Osteoblast (primary cell): ENCODE data around the gene NFKB1. TPM values are rescaled to one million over a fixed set of nuclear protein-coding genes. Genes with fewer than 3 reads are reported as not detected.
A peak's percentile ranks its signal among the peaks of the same experiment; 100 is the strongest.
"Not testable (repeated sequence)": the region's sequence is repeated elsewhere in the genome, so short reads cannot be mapped to it uniquely, and the experiment has no call there.

ENCODE experiments used
- DNase-seq: peaks from one replicate; pipeline ENCODE4 v3.0.0; 2011; ENCODE audit warnings: low spot score, mixed read lengths; ENCODE audit not compliant: insufficient read length; ENCODE audit errors: missing footprints
- H2AFZ ChIP-seq: 2 replicates; pipeline ENCODE4 v1.6.0; 2011; ENCODE audit warnings: mild to moderate bottlenecking, low read length
- H3K27ac ChIP-seq: 2 replicates; pipeline ENCODE4 v1.5.1; 2011; ENCODE audit warnings: mild to moderate bottlenecking, low read depth, low read length, moderate library complexity
- H3K27me3 ChIP-seq: 2 replicates; pipeline ENCODE4 v1.6.0; 2012; ENCODE audit warnings: mild to moderate bottlenecking, control low read depth, inconsistent platforms, low read length, moderate library complexity; ENCODE audit not compliant: insufficient read depth
- H3K36me3 ChIP-seq: 2 replicates; pipeline ENCODE4 v1.5.1; 2011; ENCODE audit warnings: mild to moderate bottlenecking, low read length, control low read depth, moderate library complexity; ENCODE audit not compliant: insufficient read depth
- H3K4me1 ChIP-seq: 2 replicates; pipeline ENCODE4 v1.5.1; 2011; ENCODE audit warnings: mild to moderate bottlenecking, low read length, control low read depth, moderate library complexity; ENCODE audit not compliant: insufficient read depth
- H3K4me2 ChIP-seq: 2 replicates; pipeline ENCODE4 v1.6.0; 2011; ENCODE audit warnings: mild to moderate bottlenecking, low read length; ENCODE audit not compliant: insufficient read depth
- H3K4me3 ChIP-seq: fragments of 200-600 bp; sonication (generic); 3 replicates; pipeline ENCODE4 v1.5.1; 2012; ENCODE audit warnings: mild to moderate bottlenecking, low read length, inconsistent platforms; ENCODE audit not compliant: insufficient read depth
- H3K79me2 ChIP-seq: 2 replicates; pipeline ENCODE4 v1.6.0; 2012; ENCODE audit warnings: mild to moderate bottlenecking, low read length, control low read depth, inconsistent platforms; ENCODE audit not compliant: insufficient read depth
- H3K9me3 ChIP-seq: 2 replicates; pipeline ENCODE4 v1.5.1; 2011; ENCODE audit warnings: low read depth, low read length, control low read depth
- H4K20me1 ChIP-seq: 2 replicates; pipeline ENCODE4 v1.6.0; 2012; ENCODE audit warnings: mild to moderate bottlenecking, low read length, control low read depth; ENCODE audit not compliant: insufficient read depth
- CTCF ChIP-seq: IDR thresholded peaks from 2 replicates; pipeline ENCODE4 v1.5.1; 2011; ENCODE audit warnings: mild to moderate bottlenecking, low read depth, low read length, moderate library complexity; ENCODE audit errors: extremely low read depth
- total RNA-seq: library from RNA; depleted of rRNA; stranded (reverse); fragments of >200 nt; gene quantifications from 2 replicates; pipeline ENCODE4 v1.2.3, GENCODE V29; 2012

The NFKB1 gene
- total RNA-seq, 1 donor = 27.1 TPM

- peaks cover 18% of the 10 kb centered on the region for H3K4me1 ChIP-seq
- no peaks in the 10 kb centered on the region for H3K27me3 ChIP-seq
- H4K20me1 ChIP-seq = peaks cover 7% of the 10 kb centered on the region
- no peak for DNase-seq
- H3K27ac ChIP-seq = no peak overlapping the region
- peaks cover 6% of the 10 kb centered on the region for H3K36me3 ChIP-seq
- no peak overlapping the region for H3K4me3 ChIP-seq
- no peak overlapping the region for H3K4me2 ChIP-seq
- no peak for TF ChIP-seq CTCF
- H3K79me2 ChIP-seq = peaks cover 2% of the 10 kb centered on the region
- no peaks in the 10 kb centered on the region for H3K9me3 ChIP-seq
- no peak overlapping the region for H2AFZ ChIP-seq
Observed at GRCh38 chr4:102569200-102569599, 68.0 kb downstream of the NFKB1 start.

- not testable (repeated sequence) for H3K79me2 ChIP-seq, H4K20me1 ChIP-seq, DNase-seq
Observed at GRCh38 chr4:102570211-102570610, 69.1 kb downstream of the NFKB1 start.

GRCh38 chr4:102572452-102572851 is 71.3 kb downstream of the NFKB1 start:
- Histone ChIP-seq H3K36me3 (peaks cover 5% of the 10 kb centered on the region), H3K4me1 (peaks cover 21% of the 10 kb centered on the region), H3K27me3 (no peaks in the 10 kb centered on the region), H3K4me2 (no peak overlapping the region), H3K9me3 (no peaks in the 10 kb centered on the region), H3K4me3 (no peak overlapping the region), H3K79me2 (no peaks in the 10 kb centered on the region), H4K20me1 (no peaks in the 10 kb centered on the region), H3K27ac (no peak overlapping the region), H2AFZ (no peak overlapping the region)
- TF ChIP-seq CTCF = no peak
- DNase-seq = no peak

More at GRCh38 chr4:102570211-102570610, 69.1 kb downstream of the NFKB1 start:
- not testable (repeated sequence) for H3K27me3 ChIP-seq, H3K4me3 ChIP-seq, H2AFZ ChIP-seq, H3K4me2 ChIP-seq, H3K27ac ChIP-seq, H3K36me3 ChIP-seq, H3K9me3 ChIP-seq
- H3K4me1 ChIP-seq = peaks cover 16% of the 10 kb centered on the region

- no peak for TF ChIP-seq CTCF
- H3K36me3 ChIP-seq = peaks cover 17% of the 10 kb centered on the region
- H3K4me3 ChIP-seq = no peak overlapping the region
- no peaks in the 10 kb centered on the region for H3K27me3 ChIP-seq
- peak; percentile 41 for DNase-seq
- no peaks in the 10 kb centered on the region for H4K20me1 ChIP-seq
- H3K9me3 ChIP-seq = no peaks in the 10 kb centered on the region
- H3K79me2 ChIP-seq = no peaks in the 10 kb centered on the region
- H3K4me1 ChIP-seq = peaks cover 13% of the 10 kb centered on the region
- H3K4me2 ChIP-seq = no peak overlapping the region
- peak overlapping the region; percentile 5 for H3K27ac ChIP-seq
- no peak overlapping the region for H2AFZ ChIP-seq
Observed at GRCh38 chr4:102574317-102574716, 73.2 kb downstream of the NFKB1 start.
